GM18870 (cell line): ENCODE data around the gene MCMBP.

Source experiments
- ATAC-seq: cut with Tn5 transposase; IDR thresholded peaks from one replicate; pipeline ENCODE4 v1.9.1; 2021; ENCODE audit warnings: moderate library complexity; ENCODE audit not compliant: unreplicated experiment

The MCMBP gene

GRCh38 chr10:119786117-119786769, 86.4 kb downstream of the MCMBP start:
- ATAC-seq: no peak

GRCh38 chr10:119784340-119785067, 88.1 kb downstream of the MCMBP start:
- no peak for ATAC-seq

GRCh38 chr10:119783665-119784027, 89.0 kb downstream of the MCMBP start:
- no peak for ATAC-seq

- ATAC-seq: no peak
Measured at GRCh38 chr10:119782981-119783664, 89.5 kb downstream of the MCMBP start.

- no peak for ATAC-seq
Measured at GRCh38 chr10:119781498-119781897, 91.1 kb downstream of the MCMBP start.

GRCh38 chr10:119780879-119781480, 91.7 kb downstream of the MCMBP start:
- no peak for ATAC-seq
